GM10266 (cell line): ENCODE measurements around the gene USP6NL.
A peak's percentile ranks its signal among the peaks of the same experiment; 100 is the strongest.

ENCODE experiments used
- DNase-seq: peaks from one replicate; pipeline ENCODE4 v3.0.0; 2012; ENCODE audit errors: extremely low spot score
- TF ChIP-seq, protein P1 (sequence below): IDR thresholded peaks from 2 replicates; pipeline ENCODE4 v1.5.1; 2012; ENCODE audit warnings: mild to moderate bottlenecking, low read depth; ENCODE audit not compliant: control insufficient read depth, insufficient read depth; ENCODE audit errors: missing control alignments

The USP6NL gene

DNA sequence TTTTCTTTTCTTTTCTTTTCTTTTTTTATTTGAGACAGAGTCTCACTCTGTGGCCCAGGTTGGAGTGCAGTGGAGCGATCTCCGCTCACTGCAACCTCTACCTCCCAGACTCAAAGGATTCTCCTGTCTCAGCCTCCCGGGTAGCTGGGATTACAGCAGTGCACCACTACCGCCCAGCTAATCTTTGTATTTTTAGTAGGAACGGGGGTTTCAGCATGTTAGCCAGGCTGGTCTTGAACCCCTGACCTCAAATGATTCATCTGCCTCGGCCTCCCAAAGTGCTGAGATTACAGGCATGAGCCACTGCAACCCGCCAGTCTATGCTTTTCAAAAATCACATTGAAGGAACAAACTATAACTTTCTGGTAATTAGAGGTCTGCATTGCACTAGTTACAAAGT, 2.4 kb downstream of the USP6NL start:
- TF ChIP-seq, protein P1, sequence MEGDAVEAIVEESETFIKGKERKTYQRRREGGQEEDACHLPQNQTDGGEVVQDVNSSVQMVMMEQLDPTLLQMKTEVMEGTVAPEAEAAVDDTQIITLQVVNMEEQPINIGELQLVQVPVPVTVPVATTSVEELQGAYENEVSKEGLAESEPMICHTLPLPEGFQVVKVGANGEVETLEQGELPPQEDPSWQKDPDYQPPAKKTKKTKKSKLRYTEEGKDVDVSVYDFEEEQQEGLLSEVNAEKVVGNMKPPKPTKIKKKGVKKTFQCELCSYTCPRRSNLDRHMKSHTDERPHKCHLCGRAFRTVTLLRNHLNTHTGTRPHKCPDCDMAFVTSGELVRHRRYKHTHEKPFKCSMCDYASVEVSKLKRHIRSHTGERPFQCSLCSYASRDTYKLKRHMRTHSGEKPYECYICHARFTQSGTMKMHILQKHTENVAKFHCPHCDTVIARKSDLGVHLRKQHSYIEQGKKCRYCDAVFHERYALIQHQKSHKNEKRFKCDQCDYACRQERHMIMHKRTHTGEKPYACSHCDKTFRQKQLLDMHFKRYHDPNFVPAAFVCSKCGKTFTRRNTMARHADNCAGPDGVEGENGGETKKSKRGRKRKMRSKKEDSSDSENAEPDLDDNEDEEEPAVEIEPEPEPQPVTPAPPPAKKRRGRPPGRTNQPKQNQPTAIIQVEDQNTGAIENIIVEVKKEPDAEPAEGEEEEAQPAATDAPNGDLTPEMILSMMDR: no peak
- no peak for DNase-seq

DNA sequence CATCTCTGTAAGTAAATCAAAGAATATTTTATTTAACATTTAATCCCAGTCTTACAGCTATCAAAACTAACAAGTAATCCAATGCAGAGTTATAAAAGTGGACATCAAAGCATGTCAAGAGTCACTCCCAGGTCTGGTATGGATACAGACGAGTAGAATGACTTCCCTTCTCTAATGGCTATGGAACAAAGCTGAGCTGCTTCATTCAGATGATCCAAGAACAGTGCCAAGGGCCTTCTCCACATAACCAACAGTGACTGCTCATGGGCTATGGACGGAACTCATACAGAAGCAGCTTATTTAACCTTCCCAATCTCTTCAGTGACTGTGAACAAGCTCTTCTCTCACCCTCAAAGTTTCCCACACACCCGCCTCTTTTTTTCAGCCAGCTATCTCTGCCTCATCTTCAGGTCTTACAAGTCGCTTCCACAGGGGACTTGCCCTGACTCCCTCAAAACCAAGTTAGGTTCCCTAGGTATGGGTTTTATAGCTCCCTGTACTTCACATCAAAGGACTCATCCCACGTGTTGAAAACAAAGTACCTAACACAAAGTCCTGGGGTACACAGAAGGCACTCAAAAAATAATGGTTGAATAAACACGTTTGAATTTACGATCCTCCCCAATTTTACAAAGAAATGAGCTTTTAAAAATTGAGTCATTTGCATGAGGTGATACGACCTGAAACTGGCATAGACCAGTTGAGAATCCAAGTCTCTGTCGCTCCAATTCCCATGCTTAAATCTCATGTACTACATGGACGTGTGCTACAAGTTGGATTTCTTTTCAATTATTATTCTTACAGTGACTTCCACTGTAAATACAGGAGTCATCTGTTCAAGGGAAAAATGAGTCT, 3.1 kb downstream of the USP6NL start:
- TF ChIP-seq, protein P1: no peak
- DNase-seq: no peak

DNA sequence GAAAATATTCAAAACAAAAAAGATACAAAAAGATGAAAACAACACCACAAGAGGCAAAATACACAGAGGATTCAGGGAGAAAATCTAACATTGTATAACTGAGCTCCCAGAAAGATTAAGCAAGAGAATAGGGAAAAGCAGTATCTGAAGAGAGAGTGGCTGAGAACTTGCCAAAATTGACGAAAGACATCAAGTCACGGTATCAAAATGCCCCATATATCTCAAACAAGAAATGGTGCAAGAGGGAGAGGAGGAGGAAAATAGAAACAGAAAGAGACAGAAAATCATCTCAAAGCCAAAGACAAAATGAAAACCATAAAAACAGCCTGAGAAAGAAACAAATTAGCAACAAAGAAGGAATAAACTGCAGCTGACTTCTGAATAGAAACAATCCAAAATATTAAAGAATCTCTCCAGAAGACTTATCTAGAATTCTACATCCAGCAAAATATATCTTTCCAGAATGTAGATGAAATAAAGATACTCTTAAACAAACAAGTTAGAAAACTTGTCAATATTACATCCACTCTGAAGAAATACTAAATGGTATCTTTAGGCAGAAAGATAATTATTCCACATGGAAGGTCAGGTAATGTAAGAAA, 5.5 kb downstream of the USP6NL start:
- DNase-seq: no peak
- TF ChIP-seq, protein P1: no peak

DNA sequence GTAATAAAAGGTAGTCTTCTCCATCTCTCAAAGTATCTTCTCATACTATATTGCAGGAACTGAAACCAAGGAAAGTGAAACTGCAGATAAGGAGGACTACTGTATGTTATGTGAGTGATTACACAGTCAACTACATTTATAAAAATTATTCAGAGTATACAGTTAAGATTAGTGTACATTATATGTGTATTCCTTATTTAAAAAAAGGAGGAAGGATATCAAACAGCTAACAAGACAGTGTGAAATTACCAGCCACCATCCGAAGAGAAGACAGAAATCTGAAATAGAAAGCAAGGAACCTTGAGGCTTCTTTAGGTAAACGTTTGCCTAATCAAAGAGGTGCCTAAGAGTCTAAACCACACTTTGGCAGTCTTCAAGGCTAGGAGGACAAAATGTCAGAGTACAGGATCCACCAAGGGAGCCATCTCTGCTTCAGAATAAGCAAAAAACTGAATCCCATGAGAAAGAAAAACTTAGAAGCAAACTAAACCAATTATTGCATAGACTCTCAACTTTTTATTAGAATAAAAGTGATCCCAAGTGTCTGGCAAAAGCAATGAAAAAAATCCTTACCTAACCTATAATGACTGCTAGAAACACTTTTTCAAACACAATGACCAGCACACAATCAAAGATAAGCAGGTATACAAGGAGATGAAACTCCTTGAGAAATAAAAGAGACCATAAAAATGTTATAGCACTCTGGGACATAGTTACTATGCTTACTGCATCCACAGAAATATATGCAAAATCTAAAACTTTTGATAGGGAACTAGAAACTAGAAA, 6.4 kb downstream of the USP6NL start:
- TF ChIP-seq, protein P1: no peak
- DNase-seq: no peak

DNA sequence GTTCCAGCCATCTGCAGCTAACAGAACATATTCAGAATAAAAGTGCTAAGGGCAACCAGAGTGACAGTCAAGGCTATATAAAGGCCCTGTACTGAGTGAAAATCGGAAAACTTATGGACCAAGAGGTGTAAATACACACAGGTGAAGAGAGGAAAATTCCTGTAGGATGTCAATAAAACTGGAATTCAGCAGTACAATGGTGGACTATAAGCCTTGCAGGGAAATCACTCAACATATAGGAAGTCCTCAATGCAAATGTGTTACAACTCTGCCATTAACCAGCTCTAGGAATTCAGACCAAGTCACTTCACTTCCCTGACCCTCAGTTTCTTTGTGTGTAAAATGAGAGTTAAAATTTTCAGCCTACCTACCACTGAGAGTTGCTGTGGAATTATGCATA, 7.7 kb downstream of the USP6NL start:
- DNase-seq: no peak
- TF ChIP-seq, protein P1: no peak

DNA sequence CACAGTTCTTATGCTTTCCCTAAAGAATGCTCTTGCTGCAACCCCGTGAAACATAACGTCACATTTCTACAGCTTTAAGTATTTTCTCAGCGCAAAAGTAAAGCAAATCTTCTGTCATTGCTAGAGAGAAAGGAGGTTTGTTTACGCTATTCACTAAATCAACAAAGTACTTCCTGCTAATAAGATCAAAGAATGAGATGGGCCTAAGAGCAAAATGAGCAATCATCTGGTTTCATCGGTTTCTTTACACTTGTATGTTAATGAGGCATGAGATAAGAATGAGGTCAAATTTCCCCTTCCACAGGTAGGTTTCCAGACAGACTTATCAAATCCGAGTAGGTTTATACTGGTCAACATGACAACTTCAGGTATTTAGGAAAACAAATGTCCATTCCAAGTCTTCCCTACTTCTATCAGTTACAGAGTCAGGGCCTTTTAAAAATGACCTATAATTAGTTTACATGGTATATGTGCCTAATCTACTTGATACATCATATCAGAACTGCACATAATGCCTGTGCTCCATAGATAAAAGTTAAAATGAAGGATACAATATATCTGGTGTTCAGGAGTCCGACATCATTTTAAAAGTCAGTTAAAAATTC, 8.4 kb downstream of the USP6NL start:
- TF ChIP-seq, protein P1: no peak
- DNase-seq: peak; percentile 53
